Neural progenitor cell (in vitro differentiated cells): ENCODE measurements around the gene DMAC2. TPM values are rescaled to one million over a fixed set of nuclear protein-coding genes. Genes with fewer than 3 reads are reported as not detected.

Experiments used
- DNase-seq: peaks from one replicate; pipeline ENCODE4 v3.0.0-alpha.2; 2016; ENCODE audit warnings: low spot score
- H2AFZ ChIP-seq: fragments of 200-600 bp; sonication (generic); replicated peaks from 2 replicates; pipeline ENCODE4 v1.6.1; 2016; ENCODE audit warnings: antibody characterized with exemption
- H3F3A ChIP-seq: fragments of 200-600 bp; sonication (generic); 2 replicates; pipeline ENCODE4 v1.6.1; 2016; ENCODE audit warnings: antibody characterized with exemption, low read depth
- H3K27ac ChIP-seq: fragments of 200-600 bp; sonication (generic); 2 replicates; pipeline ENCODE4 v1.5.1; 2016; ENCODE audit warnings: mild to moderate bottlenecking
- H3K27me3 ChIP-seq: fragments of 200-600 bp; sonication (generic); 2 replicates; pipeline ENCODE4 v1.6.1; 2016; ENCODE audit warnings: mild to moderate bottlenecking, moderate library complexity
- H3K36me3 ChIP-seq: fragments of 200-600 bp; sonication (generic); 2 replicates; pipeline ENCODE4 v1.5.1; 2016
- H3K4me1 ChIP-seq: fragments of 200-600 bp; sonication (generic); 2 replicates; pipeline ENCODE4 v1.6.1; 2016; ENCODE audit warnings: mixed run types
- H3K4me2 ChIP-seq: fragments of 200-600 bp; sonication (generic); 2 replicates; pipeline ENCODE4 v1.6.1; 2016
- H3K4me3 ChIP-seq: fragments of 200-600 bp; sonication (generic); 2 replicates; pipeline ENCODE4 v1.5.1; 2016
- H3K79me2 ChIP-seq: fragments of 200-600 bp; sonication (generic); 2 replicates; pipeline ENCODE4 v1.6.1; 2016; ENCODE audit warnings: low read depth
- H3K9ac ChIP-seq: fragments of 200-600 bp; sonication (generic); 2 replicates; pipeline ENCODE4 v1.6.1; 2016
- H3K9me3 ChIP-seq: fragments of 200-600 bp; sonication (generic); 2 replicates; pipeline ENCODE4 v1.5.1; 2016; ENCODE audit warnings: low read depth
- H4K20me1 ChIP-seq: fragments of 200-600 bp; sonication (generic); 2 replicates; pipeline ENCODE4 v1.6.1; 2016; ENCODE audit warnings: low read depth
- H3K27ac Mint-ChIP-seq: 3 replicates; pipeline ENCODE4 v1.8.0; 2021; ENCODE audit warnings: mixed read lengths
- H3K27me3 Mint-ChIP-seq: 2 replicates; pipeline ENCODE4 v1.8.0; 2022; ENCODE audit warnings: low read depth, mild to moderate bottlenecking, inconsistent platforms, moderate library complexity, mixed read lengths; ENCODE audit not compliant: insufficient read depth
- H3K36me3 Mint-ChIP-seq: 3 replicates; pipeline ENCODE4 v1.8.0; 2021; ENCODE audit warnings: mixed read lengths
- H3K4me1 Mint-ChIP-seq: 3 replicates; pipeline ENCODE4 v1.8.0; 2021; ENCODE audit warnings: mixed read lengths
- H3K4me3 Mint-ChIP-seq: 3 replicates; pipeline ENCODE4 v1.8.0; 2021; ENCODE audit warnings: mild to moderate bottlenecking, moderate library complexity, mixed read lengths
- H3K9me3 Mint-ChIP-seq: 3 replicates; pipeline ENCODE4 v1.8.0; 2020; ENCODE audit warnings: mixed read lengths
- CTCF ChIP-seq: fragments of 200-600 bp; sonication (generic); IDR thresholded peaks from 2 replicates; pipeline ENCODE4 v1.5.1; 2017; ENCODE audit warnings: antibody characterized with exemption, mild to moderate bottlenecking
- EZH2 ChIP-seq: fragments of 200-600 bp; sonication (generic); IDR thresholded peaks from 2 replicates; pipeline ENCODE4 v1.6.1; 2017; ENCODE audit warnings: antibody characterized with exemption, mild to moderate bottlenecking, moderate library complexity
- EZH2phosphoT487 ChIP-seq: fragments of 200-600 bp; sonication (generic); IDR thresholded peaks from 2 replicates; pipeline ENCODE4 v1.6.1; 2017; ENCODE audit warnings: antibody characterized with exemption
- total RNA-seq: library from RNA; depleted of rRNA; stranded (reverse); fragments of >200 nt; gene quantifications from 2 replicates; pipeline ENCODE4 v1.2.3, GENCODE V29; 2015; ENCODE audit warnings: low replicate concordance

DMAC2 gene
- total RNA-seq, 1 donor from 2014 or later: 39.8 TPM

DNA sequence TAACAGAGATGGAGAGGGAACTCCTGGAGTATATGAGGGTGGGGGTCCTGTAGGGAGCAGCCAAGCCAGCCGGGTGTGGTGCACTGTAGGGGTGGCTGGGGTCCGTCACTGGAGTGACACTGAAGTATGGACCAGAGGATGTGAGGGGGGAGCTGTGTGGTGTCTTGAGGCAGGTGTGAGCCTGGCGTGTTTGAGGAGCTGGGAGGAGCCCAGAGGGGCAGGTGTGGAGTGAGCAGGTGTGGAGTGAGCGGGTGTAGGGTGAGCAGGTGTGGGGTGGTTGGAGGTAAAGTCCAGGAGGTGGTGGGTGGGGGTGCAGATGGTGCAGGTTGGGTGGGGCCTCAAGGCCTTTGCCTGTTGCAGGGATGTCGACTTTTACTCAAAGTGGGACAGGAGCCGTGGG, 18.4 kb downstream of the DMAC2 start:
- H3K36me3 ChIP-seq: no peaks in the 10 kb centered on the region
- H3F3A ChIP-seq: no peaks in the 10 kb centered on the region
- H3K36me3 Mint-ChIP-seq: peaks cover 3% of the 10 kb centered on the region
- no peak overlapping the region for H3K27ac Mint-ChIP-seq
- no peak overlapping the region for H3K27ac ChIP-seq
- no peaks in the 10 kb centered on the region for H3K27me3 Mint-ChIP-seq
- H3K4me1 Mint-ChIP-seq: no peaks in the 10 kb centered on the region
- TF ChIP-seq EZH2phosphoT487: no peak
- no peak for TF ChIP-seq EZH2
- no peak for TF ChIP-seq CTCF
- no peaks in the 10 kb centered on the region for H4K20me1 ChIP-seq
- no peak overlapping the region for H2AFZ ChIP-seq
- no peaks in the 10 kb centered on the region for H3K9me3 Mint-ChIP-seq
- no peaks in the 10 kb centered on the region for H3K9me3 ChIP-seq
- H3K9ac ChIP-seq: no peak overlapping the region
- H3K79me2 ChIP-seq: no peaks in the 10 kb centered on the region
- no peak for DNase-seq
- H3K27me3 ChIP-seq: no peaks in the 10 kb centered on the region
- H3K4me3 ChIP-seq: no peak overlapping the region
- H3K4me1 ChIP-seq: no peaks in the 10 kb centered on the region
- H3K4me3 Mint-ChIP-seq: no peak overlapping the region
- H3K4me2 ChIP-seq: no peak overlapping the region

- no peak overlapping the region for H3K27ac ChIP-seq
- no peaks in the 10 kb centered on the region for H3K27me3 Mint-ChIP-seq
- no peaks in the 10 kb centered on the region for H4K20me1 ChIP-seq
- H3K4me1 Mint-ChIP-seq: no peaks in the 10 kb centered on the region
- H3K27me3 ChIP-seq: no peaks in the 10 kb centered on the region
- no peaks in the 10 kb centered on the region for H3F3A ChIP-seq
- TF ChIP-seq EZH2phosphoT487: no peak
- no peak for TF ChIP-seq CTCF
- TF ChIP-seq EZH2: no peak
- no peak overlapping the region for H3K4me2 ChIP-seq
- H3K4me3 ChIP-seq: no peak overlapping the region
- no peak for DNase-seq
- no peaks in the 10 kb centered on the region for H3K36me3 ChIP-seq
- H3K27ac Mint-ChIP-seq: no peak overlapping the region
- no peaks in the 10 kb centered on the region for H3K4me1 ChIP-seq
- H2AFZ ChIP-seq: no peak overlapping the region
- no peaks in the 10 kb centered on the region for H3K9me3 Mint-ChIP-seq
- H3K9me3 ChIP-seq: no peaks in the 10 kb centered on the region
- no peak overlapping the region for H3K4me3 Mint-ChIP-seq
- H3K79me2 ChIP-seq: no peaks in the 10 kb centered on the region
- H3K9ac ChIP-seq: no peak overlapping the region
- peaks cover 3% of the 10 kb centered on the region for H3K36me3 Mint-ChIP-seq
These were observed 19.4 kb downstream of the DMAC2 start for GRCh38 chr19:41420101-41420880.

GRCh38 chr19:41416194-41416674, 23.5 kb downstream of the DMAC2 start:
- DNase-seq: no peak
- Histone ChIP-seq H2AFZ (no peak overlapping the region), H3F3A (no peaks in the 10 kb centered on the region), H3K36me3 (no peaks in the 10 kb centered on the region), H3K27ac (no peak overlapping the region), H3K4me2 (no peak overlapping the region), H3K79me2 (no peaks in the 10 kb centered on the region), H3K9me3 (no peaks in the 10 kb centered on the region), H3K4me3 (no peak overlapping the region), H3K9ac (no peak overlapping the region), H3K4me1 (no peaks in the 10 kb centered on the region), H4K20me1 (no peaks in the 10 kb centered on the region), H3K27me3 (no peaks in the 10 kb centered on the region)
- Mint-ChIP-seq H3K4me3 (no peak overlapping the region), H3K4me1 (no peaks in the 10 kb centered on the region), H3K27ac (no peak overlapping the region), H3K27me3 (no peaks in the 10 kb centered on the region), H3K9me3 (no peaks in the 10 kb centered on the region), H3K36me3 (peaks cover 4% of the 10 kb centered on the region)
- TF ChIP-seq EZH2phosphoT487 (no peak), EZH2 (no peak), CTCF (no peak)
